HG03103 (cell line): ENCODE measurements around the gene MFSD11.
"Not testable (repeated sequence)": the region's sequence is repeated elsewhere in the genome, so short reads cannot be mapped to it uniquely, and the experiment has no call there.

Experiments used
- ATAC-seq: cut with Tn5 transposase; IDR thresholded peaks from one replicate; pipeline ENCODE4 v1.9.1; 2021; ENCODE audit warnings: low read depth; ENCODE audit not compliant: unreplicated experiment

The MFSD11 gene

DNA sequence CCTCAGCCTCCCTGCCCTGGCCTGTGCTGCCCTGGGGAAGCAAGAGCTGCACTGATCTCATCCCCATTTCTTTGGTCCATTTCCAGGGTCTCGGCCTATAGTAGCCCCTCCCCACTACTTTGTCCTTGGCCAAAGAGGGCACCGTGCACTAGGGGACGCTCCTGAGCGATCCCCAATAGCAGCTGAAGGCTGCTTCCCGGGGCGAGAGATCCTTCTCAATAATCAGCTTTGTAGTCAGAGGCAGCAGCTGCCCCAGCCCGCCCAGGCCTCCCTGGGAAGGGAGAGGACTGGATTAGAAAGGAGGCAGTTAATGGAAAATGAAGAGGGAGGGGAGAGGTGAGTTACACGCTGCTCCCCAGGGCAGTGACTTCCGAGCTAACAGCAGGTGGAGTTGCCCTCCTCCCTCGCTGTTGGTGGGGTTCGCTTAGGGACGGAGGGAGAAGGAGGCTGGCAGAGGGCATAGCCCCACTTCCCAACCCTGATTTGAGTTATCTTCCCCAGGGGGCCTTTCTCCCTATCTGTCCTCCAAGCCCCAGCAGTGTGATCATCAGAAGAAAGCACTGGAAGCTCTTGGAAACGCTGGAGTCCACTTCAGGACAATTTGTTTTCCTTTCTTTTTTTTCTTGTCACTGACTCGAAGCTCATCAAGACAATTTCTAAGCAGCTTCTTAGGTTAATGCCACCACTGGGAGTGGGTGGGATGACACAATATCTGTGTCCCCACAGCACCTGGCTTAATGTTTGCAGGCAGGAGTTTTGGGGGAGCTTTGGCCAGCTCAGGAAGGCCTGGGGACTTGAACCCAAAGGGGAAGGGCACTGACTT is 29.7 kb upstream of the MFSD11 start:
- ATAC-seq = no peak

DNA sequence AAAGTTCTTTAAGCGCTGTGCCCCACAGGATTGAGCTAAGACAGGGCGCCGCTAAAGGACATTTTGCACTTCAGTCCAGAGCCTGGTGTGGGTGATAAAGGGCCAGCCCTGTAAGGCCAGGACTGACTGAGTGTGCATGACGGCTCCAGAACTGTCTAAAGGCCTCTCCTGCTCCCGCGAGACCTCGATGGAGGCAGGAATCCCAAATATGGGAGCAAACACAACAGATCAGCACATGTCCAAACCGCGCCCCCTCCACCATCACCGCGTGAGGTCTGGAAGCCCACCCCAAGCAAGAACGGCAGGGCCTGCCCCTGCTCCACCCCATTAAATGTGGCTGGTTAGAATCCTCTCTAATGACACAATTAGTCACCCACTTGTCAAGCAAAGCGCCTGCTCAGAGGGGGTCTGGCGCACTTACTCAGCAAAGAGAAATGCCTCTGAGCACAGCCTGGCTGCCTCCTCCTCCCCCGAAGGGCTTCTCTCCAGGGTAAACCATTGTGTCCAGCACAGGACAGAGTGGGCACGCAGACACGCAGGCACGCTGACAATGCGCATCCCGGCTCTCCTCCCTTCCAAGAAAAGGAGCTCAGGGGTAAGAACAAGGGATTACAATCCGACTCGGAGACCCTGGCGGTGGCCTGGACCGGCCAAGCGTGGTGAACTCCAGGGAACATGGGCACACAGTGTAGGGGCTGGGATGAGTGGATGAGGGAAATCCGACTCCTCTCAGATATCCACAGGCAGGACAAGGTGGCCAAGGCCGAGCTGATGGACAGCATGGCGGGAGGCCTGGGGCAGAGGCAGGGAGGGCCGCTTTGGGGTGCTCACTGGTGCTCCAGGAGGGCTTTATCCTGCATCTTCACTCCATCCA is 28.6 kb upstream of the MFSD11 start:
- ATAC-seq = no peak

DNA sequence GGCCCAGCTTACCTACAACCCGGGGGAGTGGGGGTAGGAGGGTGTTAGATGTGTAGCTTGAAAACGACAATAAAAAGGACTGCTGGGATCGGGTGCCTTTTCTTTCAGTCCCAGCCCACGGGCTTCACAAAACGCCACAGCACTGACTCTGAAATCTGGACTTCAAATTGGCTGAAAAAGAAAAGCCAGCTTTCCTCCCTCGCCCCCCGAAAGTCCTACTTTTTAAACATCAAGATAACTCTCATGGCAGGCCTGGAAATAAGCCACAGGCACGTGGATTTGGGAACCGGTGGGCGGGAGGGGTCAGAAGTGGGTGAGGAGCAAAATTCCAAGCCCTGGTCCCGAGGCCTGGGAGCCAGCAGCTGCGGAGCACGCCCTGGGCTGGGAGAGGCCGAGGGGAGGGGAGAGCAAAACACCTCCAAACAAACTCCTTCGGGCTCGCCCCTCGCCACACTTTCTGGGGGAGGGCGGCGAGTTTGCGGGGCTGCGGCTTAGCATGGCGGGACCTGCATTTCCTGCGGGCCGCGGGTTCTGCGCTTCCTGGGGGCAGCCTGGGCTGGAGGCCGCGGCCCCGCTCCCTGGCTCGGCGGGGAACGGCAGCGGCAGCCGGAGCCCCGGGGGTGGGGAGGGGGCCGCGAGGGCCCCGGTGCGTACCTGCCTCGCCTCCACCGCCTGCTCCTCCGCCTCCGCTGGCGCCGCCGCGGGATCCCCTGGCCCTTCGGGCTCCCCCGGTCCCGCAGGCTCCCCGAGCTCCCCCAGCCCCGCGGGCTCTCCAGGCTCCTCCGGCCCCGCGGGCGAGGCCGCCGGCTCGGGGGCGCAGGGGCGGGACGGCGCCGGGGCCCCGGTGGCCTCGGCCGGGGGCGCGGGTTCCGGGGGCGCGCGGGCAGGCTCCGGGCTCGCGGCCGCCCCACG is 27.7 kb upstream of the MFSD11 start:
- not testable (repeated sequence) for ATAC-seq

DNA sequence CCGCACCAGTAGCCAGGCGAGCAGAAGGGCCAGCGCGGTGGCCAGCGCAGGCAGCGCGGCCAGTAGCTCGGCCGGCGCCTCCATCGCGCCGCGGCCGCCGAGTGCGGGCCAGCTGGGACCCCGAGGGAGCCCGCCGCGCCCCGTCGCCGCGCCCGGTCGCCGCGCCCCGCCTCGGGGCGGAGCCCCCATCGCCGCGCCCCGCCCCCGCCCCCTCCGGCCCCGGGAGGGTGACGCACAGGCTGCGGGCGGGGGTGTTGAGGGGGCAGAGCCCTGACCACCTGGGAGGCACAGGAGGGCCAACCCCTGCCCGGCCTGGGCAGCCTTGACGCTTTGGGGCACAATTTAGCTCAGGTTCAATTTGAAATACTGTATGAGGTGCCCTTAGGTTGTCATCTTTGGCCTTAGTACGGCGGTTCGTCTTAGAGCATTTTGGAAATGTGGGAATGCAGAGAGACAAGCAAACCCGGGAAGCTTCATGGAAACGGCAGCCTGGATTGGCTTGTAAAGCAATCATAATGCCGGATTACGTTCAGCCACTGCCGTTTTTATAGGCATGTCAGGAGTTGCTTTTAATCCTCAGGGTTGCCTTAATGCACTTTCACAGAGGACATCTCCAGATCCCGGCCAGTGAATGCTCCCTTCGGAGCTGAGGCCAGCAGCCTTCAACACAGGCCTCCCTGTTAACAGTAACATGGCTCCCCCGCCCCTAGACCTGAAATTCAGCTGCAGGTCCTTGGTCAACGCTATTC is 26.9 kb upstream of the MFSD11 start, which contains the start of gene MXRA7:
Gene MXRA7 (minus strand): TSS at position 103 of the 749 bp plus-strand sequence. CDS start 19 bp downstream, at position 84.
- no peak for ATAC-seq

DNA sequence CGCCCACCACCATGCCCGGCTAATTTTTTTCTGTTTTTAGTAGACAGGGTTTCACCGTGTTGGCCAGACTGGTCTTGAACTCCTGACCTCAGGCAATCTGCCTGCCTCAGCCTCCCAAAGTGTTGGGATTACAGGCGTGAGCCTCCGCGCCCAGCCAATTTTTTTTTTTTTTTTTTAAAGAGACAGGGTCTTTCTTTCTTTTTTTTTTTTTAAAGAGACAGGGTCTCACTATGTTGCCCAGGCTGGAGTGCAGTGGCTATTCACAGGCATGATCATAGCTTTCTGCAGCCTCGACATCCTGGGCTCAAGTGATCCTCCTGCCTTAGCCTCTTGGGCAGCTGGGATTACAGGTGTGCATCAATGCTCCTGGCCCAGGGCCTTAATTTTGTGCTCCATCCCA is 25.6 kb upstream of the MFSD11 start:
- ATAC-seq = not testable (repeated sequence)

DNA sequence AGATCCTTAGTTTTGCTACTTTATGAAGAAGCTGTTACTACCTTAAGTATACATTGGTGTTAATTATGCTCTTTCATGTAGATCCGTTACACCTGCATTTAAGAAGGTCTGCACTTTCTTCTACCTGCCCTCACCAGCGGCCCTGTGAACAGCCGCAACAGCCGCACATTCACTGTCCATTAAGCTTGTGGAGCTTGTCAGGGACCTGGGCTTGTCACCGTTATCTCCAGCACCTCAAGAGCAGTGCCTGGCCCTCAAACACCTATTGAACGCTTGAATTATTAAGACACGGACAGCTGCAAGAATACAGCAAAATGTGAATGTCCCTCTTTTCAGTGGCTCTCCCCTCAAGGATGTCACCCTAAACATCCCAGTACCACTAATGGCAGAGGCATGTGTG is 24.2 kb upstream of the MFSD11 start:
- ATAC-seq = no peak

DNA sequence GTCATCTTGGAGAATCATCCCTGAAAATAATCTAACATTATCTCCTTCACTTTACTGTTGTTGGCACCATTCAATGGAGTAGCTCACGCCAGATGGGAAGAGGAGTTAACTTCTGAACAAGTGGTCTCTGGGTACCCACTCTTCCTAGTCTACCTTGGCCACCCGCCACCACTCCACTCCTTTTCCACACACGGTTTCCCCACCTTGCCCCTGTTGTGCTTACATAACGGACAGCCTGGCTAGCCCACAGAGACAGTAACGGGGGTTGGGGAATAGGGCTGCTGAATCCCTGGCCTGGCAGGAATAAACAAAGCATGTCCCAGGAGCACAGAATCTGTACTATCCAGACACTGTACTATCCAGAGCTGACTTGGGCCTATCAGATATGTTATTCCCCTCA is 23.6 kb upstream of the MFSD11 start:
- ATAC-seq = no peak

DNA sequence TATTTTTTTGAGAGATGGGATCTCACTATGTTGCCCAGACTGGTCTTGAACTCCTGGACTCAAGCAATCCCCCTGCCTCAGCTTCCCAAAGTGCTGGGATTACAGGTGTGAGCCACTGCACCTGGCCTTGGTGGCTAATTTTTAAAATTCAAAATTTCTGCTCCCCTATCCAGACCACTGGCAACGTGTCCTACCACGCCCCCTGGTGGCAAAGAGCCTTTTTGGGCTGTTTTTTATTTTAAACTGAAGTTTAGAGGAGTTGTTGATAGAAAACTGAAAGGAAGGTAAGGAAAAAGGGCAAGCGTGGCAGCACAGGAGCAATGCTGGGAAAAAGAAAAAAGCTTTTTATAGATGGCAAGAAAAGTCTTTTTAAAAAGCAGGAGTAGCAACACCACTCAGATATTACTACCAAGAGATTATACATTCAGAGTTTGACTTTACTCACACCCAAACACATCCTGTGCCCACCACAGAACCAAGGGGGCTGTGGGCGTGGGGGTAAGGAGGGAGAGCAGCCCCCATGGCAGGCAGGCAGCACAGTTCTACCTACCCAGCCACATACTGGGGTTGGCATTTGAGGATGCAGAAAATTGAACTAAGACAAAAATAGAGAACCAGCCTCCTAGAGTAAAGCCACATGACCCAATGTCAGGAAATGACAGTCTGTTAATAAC is 23.0 kb upstream of the MFSD11 start:
- ATAC-seq = no peak

DNA sequence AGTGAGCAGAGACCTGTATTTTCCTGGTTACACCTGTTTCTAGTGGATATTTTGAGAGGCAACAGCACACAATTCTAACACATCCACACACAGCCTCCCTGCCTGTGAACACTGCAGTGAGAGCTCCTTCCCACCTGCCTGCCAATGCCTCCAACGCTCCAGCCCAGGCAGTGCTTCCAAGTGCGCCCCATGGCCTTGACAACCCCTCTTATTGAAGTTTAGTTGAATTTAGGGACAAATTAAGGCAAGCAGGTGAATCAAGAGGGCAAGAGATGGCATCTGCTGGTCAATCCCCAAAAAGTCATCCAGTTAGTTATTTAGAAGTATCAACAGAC is 22.5 kb upstream of the MFSD11 start:
- ATAC-seq = no peak

DNA sequence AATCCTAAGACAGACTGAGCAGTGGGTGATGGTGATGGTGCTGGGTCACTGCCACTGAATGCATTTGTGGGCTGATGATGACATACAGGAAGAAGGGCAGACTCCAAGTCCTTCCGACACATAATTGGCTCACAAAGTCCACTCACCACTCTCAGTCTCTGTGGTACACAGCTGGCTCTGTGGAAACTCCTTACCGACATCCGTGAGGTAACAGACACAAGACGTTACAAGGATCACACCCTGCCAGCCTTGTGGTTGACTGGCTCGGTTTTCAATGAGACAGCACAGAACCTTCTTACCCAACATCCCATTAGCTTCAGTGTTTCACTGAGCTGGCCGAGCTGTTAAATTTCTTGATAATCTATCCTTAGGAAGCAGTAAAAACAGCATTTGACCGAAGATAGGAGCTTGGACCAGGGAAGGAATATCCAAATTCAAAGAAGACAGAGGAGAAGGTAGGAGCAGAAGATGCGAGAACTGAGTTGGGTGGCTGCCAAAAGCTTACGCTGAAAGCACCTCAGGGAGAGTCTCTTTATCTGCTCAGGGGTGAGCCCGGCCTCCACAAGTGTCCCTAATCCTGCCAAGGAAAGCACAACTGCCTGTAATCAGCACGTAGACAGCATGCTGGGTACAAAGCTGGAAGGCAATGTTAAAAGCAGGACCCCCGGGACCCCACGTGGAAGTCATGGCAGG is 21.6 kb upstream of the MFSD11 start:
- no peak for ATAC-seq

DNA sequence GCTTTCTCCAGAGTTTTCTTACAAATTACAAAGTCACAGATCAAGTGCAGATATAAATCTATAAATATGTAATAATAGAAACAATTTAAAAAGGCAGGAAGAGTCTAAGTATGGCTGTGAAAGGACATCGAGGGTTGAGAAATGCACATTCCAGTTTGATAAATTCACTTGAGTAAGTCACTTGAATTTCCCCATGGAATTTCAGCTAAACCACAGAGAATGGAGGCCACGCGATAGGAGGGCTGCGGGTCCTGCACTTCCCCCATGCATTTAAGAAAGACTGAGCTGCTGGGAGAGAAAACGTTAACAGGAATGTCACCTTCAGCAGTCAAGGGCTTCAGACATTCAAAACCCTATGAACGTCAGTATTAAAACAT is 21.1 kb upstream of the MFSD11 start:
- ATAC-seq = no peak

DNA sequence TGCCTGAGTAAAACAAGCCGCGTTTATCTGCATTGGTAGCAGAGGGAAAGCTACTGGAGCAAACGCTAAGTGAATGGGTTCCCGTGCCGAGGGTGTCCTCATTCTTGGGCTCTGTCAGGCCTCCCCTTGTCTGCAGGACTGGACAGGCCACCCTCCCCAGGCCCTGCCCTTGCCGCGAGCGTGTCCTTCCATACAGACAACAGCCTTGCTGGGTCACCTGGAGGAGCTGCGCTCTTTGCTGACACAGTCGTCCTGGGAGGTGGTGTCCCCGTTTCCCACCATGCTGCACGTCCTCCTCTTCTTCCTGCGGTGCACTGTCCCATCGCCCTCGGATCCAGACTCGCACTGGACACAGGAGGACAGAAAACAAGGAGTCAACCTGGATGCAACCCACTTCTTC is 19.4 kb upstream of the MFSD11 start:
- ATAC-seq = no peak

DNA sequence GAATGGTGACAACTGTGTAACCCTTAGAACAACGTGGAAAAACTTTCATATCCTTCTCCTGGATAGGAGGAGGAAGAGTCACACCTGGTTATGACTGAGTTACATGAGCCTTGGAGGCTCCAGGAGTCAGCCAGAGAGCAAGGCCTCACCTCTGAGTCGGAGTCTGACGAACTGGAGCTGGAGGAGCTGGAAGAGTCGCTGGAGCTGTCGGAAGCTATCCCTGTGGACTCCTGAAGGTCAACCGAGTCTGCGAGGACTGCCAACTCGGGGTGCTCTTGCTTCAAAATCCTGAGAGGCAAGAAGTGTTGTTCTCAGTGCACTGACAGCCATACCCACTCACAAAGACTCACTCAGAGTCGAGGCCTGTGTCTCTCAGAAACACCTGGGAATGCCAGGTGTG is 17.7 kb upstream of the MFSD11 start:
- no peak for ATAC-seq

DNA sequence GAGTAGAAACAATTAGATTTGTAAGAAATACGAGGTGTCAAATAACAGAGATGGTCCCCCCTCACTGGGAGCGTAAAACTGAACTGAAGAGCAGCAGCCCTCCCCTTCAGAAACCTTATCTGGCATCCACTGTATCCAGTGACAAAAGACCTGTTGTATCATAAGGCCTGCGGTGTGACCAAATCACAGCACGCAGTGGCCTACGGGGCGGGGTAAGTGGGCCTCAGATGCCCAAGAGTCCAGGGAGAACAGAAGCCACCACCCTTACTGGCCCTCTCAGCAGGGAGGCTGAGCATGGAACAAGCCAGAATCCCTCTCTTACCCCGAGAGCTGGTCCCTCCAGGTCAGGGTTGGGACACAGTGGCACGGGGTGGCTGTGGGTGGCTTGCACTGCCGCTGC is 17.0 kb upstream of the MFSD11 start:
- no peak for ATAC-seq

DNA sequence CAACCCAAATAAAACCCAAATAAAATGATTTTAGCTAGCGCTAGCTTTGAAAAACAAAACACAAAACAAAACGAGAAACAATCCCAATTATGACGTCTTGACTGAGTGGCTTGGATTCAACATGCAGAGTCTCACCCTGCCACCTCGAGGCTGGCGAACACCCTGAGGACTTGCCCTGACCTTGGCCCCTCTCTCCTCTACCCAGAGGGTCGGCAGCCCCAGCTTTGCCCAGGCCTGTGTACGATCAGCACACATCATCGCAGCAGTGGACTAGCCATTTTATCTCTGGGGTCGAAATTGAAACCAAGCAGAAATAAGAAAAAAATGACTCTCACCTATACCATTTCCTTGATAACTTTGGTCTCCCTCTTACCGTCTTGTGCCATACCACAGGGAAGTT is 16.5 kb upstream of the MFSD11 start:
- no peak for ATAC-seq

DNA sequence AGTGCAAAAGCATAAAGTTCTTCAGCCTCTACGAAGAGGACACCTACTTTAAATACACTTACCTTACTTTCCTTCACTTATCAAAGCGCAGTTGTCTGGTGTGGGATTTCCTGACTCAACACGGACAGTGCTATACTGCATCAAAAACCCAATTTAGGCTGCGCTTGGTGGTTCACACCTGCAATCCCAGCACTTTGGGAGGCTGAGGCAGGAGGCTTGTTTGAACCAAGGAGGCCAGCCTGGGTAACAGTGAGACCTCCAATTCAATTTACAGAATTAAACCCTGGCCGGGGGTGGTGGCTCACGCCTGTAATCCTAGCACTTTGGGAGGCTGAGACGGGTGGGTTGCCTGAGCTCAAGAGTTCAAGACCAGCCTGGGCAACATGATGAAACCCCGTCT is 15.6 kb upstream of the MFSD11 start:
- no peak for ATAC-seq

DNA sequence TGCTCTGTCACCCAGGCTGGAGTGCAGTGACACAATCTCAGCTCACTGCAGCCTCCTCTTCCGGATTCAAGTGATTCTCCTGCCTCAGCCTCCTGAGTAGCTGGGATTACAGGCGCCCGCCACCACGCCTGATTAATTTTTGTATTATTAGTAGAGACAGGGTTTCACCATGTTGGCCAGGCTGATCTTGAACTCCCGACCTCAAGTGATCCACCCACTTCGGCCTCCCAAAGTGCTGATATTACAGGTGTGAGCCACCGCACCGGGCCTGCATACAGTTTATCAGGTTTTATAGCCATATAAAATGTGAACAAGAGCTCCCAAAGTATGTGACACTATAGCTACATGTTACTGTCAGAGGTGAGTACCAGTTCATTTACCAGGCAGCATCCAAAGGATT is 14.9 kb upstream of the MFSD11 start:
- ATAC-seq = not testable (repeated sequence)

DNA sequence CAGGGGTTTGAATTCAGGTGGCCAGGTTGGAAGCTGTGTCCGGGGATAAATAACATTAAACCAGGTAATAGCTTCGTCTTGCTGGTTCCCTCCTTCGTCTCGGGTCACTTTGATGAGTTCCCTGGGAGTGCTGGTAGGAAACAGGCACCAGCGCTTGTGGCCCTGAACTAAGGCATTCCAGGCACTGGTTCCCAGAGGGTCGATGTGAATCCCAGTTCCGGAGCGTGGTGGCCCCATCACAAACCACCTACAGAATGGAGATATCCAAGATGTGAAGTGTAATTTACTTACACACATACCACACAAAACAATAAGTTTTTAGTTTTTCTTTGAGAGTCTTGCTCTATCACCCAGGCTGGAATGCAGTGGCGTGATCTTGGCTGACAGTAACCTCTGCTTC is 14.1 kb upstream of the MFSD11 start:
- ATAC-seq = no peak
